HCT116 (cell line): ENCODE results near the gene TMEM154.

Source experiments
- CEBPB ChIP-seq: IDR thresholded peaks from 2 replicates; pipeline ENCODE4 v1.6.1; 2012; ENCODE audit warnings: low read depth
- CTCF ChIP-seq, 3 experiments: fragments of 200-600 bp in 1 of 3; sonication (generic) in 1 of 3; IDR thresholded peaks in 2 of 3; conservative IDR thresholded peaks in 1 of 3; 2 replicates each; pipeline ENCODE4 v1.5.1; 2012 to 2017; ENCODE audit warnings: low read depth in 2 of 3, low read length in 2 of 3, antibody characterized with exemption in 1 of 3, borderline replicate concordance in 1 of 3, control low read depth in 1 of 3, mild to moderate bottlenecking in 1 of 3, mixed read lengths in 1 of 3, mixed run types in 1 of 3, moderate library complexity in 1 of 3; ENCODE audit not compliant: insufficient read depth in 1 of 3
- ELF1 ChIP-seq: IDR thresholded peaks from 2 replicates; pipeline ENCODE4 v1.6.1; 2012; ENCODE audit warnings: low read depth, borderline replicate concordance
- EZH2 ChIP-seq: fragments of 200-600 bp; sonication (generic); IDR thresholded peaks from 2 replicates; pipeline ENCODE4 v1.6.1; 2017; ENCODE audit warnings: antibody characterized with exemption, mixed run types
- EZH2phosphoT487 ChIP-seq: fragments of 200-600 bp; IDR thresholded peaks from 2 replicates; pipeline ENCODE4 v1.6.1; 2018; ENCODE audit warnings: antibody characterized with exemption, borderline replicate concordance
- MAX ChIP-seq: IDR thresholded peaks from 2 replicates; pipeline ENCODE4 v1.6.1; 2012
- POLR2A ChIP-seq: IDR thresholded peaks from 2 replicates; pipeline ENCODE4 v1.7.0; 2011; ENCODE audit warnings: borderline replicate concordance; ENCODE audit not compliant: insufficient read depth, insufficient read length; ENCODE audit errors: extremely low read depth
- POLR2AphosphoS5 ChIP-seq: IDR thresholded peaks from 2 replicates; pipeline ENCODE4 v1.6.1; 2011; ENCODE audit warnings: mild to moderate bottlenecking, low read depth, low read length, moderate library complexity
- RAD21 ChIP-seq: IDR thresholded peaks from 2 replicates; pipeline ENCODE4 v1.6.1; 2012; ENCODE audit warnings: low read depth, mild to moderate bottlenecking
- REST ChIP-seq: IDR thresholded peaks from 2 replicates; pipeline ENCODE4 v1.6.1; 2012; ENCODE audit warnings: low read depth
- SIN3A ChIP-seq: IDR thresholded peaks from 2 replicates; pipeline ENCODE4 v1.6.1; 2012; ENCODE audit warnings: low read depth
- ZBTB33 ChIP-seq: IDR thresholded peaks from 2 replicates; pipeline ENCODE4 v1.6.1; 2011; ENCODE audit warnings: mild to moderate bottlenecking, low read length, moderate library complexity; ENCODE audit not compliant: insufficient replicate concordance; ENCODE audit errors: extremely low read depth
- ZFX ChIP-seq: fragments of 450-650 bp; IDR thresholded peaks from 2 replicates; pipeline ENCODE4 v1.6.1; 2017

- no peak for TF ChIP-seq EZH2
- TF ChIP-seq SIN3A, result no peak
- no peak for TF ChIP-seq CTCF (IDR thresholded peaks at IDR 0.05 in 2 of 3, conservative IDR thresholded peaks at IDR 0.05 in 1 of 3; ENCODE audit: borderline replicate concordance in 1 of 3, insufficient read depth in 1 of 3, low read depth in 2 of 3, low read length in 2 of 3)
- TF ChIP-seq POLR2AphosphoS5, result no peak
- no peak for TF ChIP-seq EZH2phosphoT487
- TF ChIP-seq RAD21, result no peak
- TF ChIP-seq POLR2A, result no peak
- TF ChIP-seq ZBTB33, result no peak
- no peak for TF ChIP-seq ZFX
- no peak for TF ChIP-seq CEBPB
- TF ChIP-seq MAX, result no peak
- no peak for TF ChIP-seq REST
- no peak for TF ChIP-seq ELF1
Measured at GRCh38 chr4:152646221-152646620, 33.6 kb downstream of the TMEM154 start.
